ENCODE data around the gene CDH23.

DNA sequence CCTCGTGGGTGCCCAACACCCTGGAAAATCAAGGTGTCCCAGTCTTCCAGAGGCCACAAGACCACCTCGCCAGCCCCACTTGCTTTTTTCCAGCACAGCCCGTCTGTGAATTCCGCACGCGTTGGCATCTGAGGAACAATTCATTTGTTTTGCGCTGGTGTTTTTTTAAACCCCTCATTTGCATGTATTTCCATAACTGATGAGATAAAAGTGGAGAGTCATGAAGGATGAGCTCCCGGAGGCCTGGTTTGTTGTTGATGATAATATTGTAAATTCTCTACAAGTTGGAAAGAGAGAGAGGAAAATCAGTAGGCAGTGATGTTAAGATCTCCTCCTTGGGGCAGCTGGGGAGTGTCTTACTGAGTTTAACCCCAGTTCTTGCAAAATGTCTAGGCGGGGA, 43.1 kb upstream of the CDH23 start:
- TF ChIP-seq POLR2A (IDR thresholded peaks at IDR 0.05): no peak
- TF ChIP-seq CTCF (IDR thresholded peaks at IDR 0.05): no peak
